Measurements from ENCODE around the gene JPH2. TPM values are rescaled to one million over a fixed set of nuclear protein-coding genes. Genes with fewer than 3 reads are reported as not detected.

The JPH2 gene
- total and polyA plus RNA-seq, 10 of the 15 experiments (the other 5 are each of a cell fraction or from before 2014, with no cell fraction given), result 0.16 TPM; not detected in 9

DNA sequence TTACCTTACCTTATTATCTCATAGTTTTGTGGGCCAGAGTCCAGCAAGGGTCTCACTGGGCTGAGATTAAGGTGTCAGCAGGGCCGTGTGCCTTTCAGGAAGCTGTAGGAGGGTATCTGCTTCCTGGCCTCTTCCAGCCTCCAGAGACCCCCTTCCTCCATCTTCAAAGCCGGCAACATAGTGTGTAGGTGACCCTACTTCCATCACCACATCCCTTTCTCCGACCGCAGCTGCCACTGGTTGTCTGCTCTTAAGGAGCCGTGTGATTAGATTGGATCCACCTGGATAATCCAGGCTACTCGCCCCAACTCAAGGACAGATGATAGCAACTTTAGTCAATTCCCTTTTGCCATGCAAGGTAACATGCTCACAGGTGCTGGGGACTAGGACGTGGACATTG is 91.2 kb downstream of the JPH2 start:
- 37% methylated on average over 7 of the region's 7 CpGs for WGBS (ENCODE audit: insufficient coverage, insufficient replicate concordance, low lambda C conversion rate, missing lambda C conversion rate)
- ATAC-seq (no peak), FAIRE-seq (no peak), DNase-seq (ENCODE audit: low read depth, low spot score) (no peak)
- in situ Hi-C loops (cut with MboI), result no loop called here
- H3K4me3 ChIP-seq, result no peak overlapping the region
- POLR2A ChIA-PET, result no interaction called here
- no peaks in the 10 kb centered on the region for H3K4me1 ChIP-seq (ENCODE audit: control insufficient read depth, insufficient read depth, low read length)
- SMC1A ChIA-PET (ENCODE audit: uncharacterized antibody, unreplicated experiment), result interaction anchor here (1.3 to 1.4 kb wide), 3 partner anchors 13 to 557 kb away, joined by 3 to 4 read pairs (median 3); no protein-coding TSS in a partner anchor
- TF ChIP-seq TBL1XR1 (IDR thresholded peaks at IDR 0.05; ENCODE audit: low read depth, low read length) (no peak), TAF1 (IDR thresholded peaks at IDR 0.05; ENCODE audit: borderline replicate concordance, low read depth, low read length) (no peak), SPI1 (IDR thresholded peaks at IDR 0.05; ENCODE audit: borderline replicate concordance, insufficient read depth, low read depth, low read length) (no peak), HDAC6 (IDR thresholded peaks at IDR 0.05; ENCODE audit: unreplicated experiment) (no peak), ZNF592 (IDR thresholded peaks at IDR 0.05) (no peak), ZZZ3 (IDR thresholded peaks at IDR 0.05; ENCODE audit: control insufficient read depth, insufficient read length, low read depth) (no peak), STAT1 (conservative IDR thresholded peaks at IDR 0.05) (no peak), POLR2AphosphoS5 (IDR thresholded peaks at IDR 0.05; ENCODE audit: low read length) (no peak)
- no peaks in the 10 kb centered on the region for H4K20me1 ChIP-seq (ENCODE audit: control insufficient read depth, insufficient read depth)
- no peaks in the 10 kb centered on the region for H3K9me3 ChIP-seq (replicated peaks; ENCODE audit: control insufficient read depth, insufficient read depth, low read length)
- no peak overlapping the region for H3K4me2 ChIP-seq (ENCODE audit: control insufficient read depth, insufficient read depth)
- no peak overlapping the region for H3K27ac ChIP-seq (ENCODE audit: control insufficient read depth, insufficient read depth)
- intact Hi-C loops (cut with micrococcal nuclease; ENCODE audit: unreplicated experiment), result no loop called here
- RAD21 ChIA-PET (ENCODE audit: unreplicated experiment), result interaction anchor here (0.6 to 1.5 kb wide), 2 partner anchors 9 to 397 kb away, joined by 6 read pairs; no protein-coding TSS in a partner anchor
- BruUV-seq (replicated peaks), result no TSS peak
- no peak overlapping the region for H2AFZ ChIP-seq (ENCODE audit: control insufficient read depth, low read depth, low read length)
- CTCF ChIA-PET, result interaction anchor here (1.2 to 3.4 kb wide), 4 partner anchors 12 to 647 kb away, joined by 4 to 17 read pairs (median 6); no protein-coding TSS in a partner anchor
- no peaks in the 10 kb centered on the region for H3K79me2 ChIP-seq (ENCODE audit: control insufficient read depth, insufficient read depth, low read length)
- H3K27me3 ChIP-seq (replicated peaks in 1 of 2; ENCODE audit: control insufficient read depth in 2 of 2, insufficient read depth in 2 of 2, low read length in 1 of 2), result no peaks in the 10 kb centered on the region
- no peak overlapping the region for H3K9ac ChIP-seq (ENCODE audit: control insufficient read depth, insufficient read depth, low read length)
- H3K36me3 ChIP-seq (ENCODE audit: control insufficient read depth in 2 of 2, insufficient read depth in 2 of 2, low read length in 1 of 2), result no peaks in the 10 kb centered on the region

Data from GM12878 (cell line).